ENCODE measurements around the gene CREB3.

DNA sequence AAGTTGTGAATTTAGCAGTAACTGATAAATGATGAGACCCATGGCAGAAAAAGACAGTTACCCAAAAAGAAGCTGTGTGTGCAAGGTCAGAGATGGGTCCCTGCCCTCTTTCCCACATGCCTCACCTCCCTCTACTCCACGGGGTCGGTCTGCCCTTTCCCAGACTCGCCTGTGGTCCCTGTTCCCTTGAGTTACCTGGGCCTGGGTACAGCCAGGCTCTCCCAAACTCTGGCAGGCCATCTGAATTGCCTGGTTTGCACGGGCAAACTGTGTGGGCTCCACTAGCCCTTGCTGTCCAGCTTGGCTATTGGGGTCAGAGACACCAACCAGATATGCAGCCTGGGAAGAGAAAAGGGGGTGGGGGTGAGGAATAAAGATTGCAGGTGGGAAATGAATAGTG is 24.3 kb upstream of the CREB3 start:
- TF ChIP-seq, protein P1, sequence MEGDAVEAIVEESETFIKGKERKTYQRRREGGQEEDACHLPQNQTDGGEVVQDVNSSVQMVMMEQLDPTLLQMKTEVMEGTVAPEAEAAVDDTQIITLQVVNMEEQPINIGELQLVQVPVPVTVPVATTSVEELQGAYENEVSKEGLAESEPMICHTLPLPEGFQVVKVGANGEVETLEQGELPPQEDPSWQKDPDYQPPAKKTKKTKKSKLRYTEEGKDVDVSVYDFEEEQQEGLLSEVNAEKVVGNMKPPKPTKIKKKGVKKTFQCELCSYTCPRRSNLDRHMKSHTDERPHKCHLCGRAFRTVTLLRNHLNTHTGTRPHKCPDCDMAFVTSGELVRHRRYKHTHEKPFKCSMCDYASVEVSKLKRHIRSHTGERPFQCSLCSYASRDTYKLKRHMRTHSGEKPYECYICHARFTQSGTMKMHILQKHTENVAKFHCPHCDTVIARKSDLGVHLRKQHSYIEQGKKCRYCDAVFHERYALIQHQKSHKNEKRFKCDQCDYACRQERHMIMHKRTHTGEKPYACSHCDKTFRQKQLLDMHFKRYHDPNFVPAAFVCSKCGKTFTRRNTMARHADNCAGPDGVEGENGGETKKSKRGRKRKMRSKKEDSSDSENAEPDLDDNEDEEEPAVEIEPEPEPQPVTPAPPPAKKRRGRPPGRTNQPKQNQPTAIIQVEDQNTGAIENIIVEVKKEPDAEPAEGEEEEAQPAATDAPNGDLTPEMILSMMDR (IDR thresholded peaks at IDR 0.05), result no peak
- TF ChIP-seq ZFX (IDR thresholded peaks at IDR 0.05; ENCODE audit: borderline replicate concordance), result no peak
